ENCODE data around the gene NCKAP5. TPM values are rescaled to one million over a fixed set of nuclear protein-coding genes. Genes with fewer than 3 reads are reported as not detected.
A peak's percentile ranks its signal among the peaks of the same experiment; 100 is the strongest.

Gene NCKAP5
- total and polyA plus RNA-seq, 2 of the 8 experiments (the other 6 are each of a cell fraction or from before 2014, with no cell fraction given), result 0.27 to 0.86 TPM

- Histone ChIP-seq H4K20me1 (replicated peaks in 1 of 2; ENCODE audit: control insufficient read depth in 1 of 2, insufficient read depth in 2 of 2, low read length in 2 of 2) (no peaks in the 10 kb centered on the region), H4K8ac (ENCODE audit: extremely low read depth, insufficient read depth, low read length) (no peak overlapping the region), H2AK5ac (ENCODE audit: low read depth, low read length) (no peak overlapping the region), H2AFZ (ENCODE audit: low read length) (no peak overlapping the region), H3K56ac (replicated peaks; ENCODE audit: insufficient read length, low read depth, low read length) (no peak overlapping the region), H3K14ac (ENCODE audit: insufficient read length) (no peak overlapping the region), H3K9ac (replicated peaks in 1 of 4; ENCODE audit: extremely low read depth in 1 of 4, low read depth in 3 of 4, low read length in 3 of 4) (no peak overlapping the region), H4K91ac (replicated peaks; ENCODE audit: insufficient read length, low read length) (no peak overlapping the region), H3K23me2 (ENCODE audit: low read depth, low read length) (no peaks in the 10 kb centered on the region), H3K23ac (ENCODE audit: insufficient read length) (no peak overlapping the region), H3K36me3 (ENCODE audit: control insufficient read depth in 2 of 4, insufficient read depth in 4 of 4, low read length in 3 of 4) (no peaks in the 10 kb centered on the region), H2BK15ac (ENCODE audit: low read length) (no peak overlapping the region), H3K4ac (replicated peaks; ENCODE audit: insufficient read length, low read depth, low read length) (no peak overlapping the region), H4K5ac (ENCODE audit: insufficient read length, low read depth, low read length) (no peak overlapping the region), H3K79me2 (ENCODE audit: control insufficient read depth in 1 of 2, insufficient read depth in 2 of 2, low read length in 2 of 2) (no peaks in the 10 kb centered on the region), H2BK5ac (ENCODE audit: low read depth, low read length) (no peak overlapping the region), H2BK120ac (replicated peaks; ENCODE audit: low read depth, low read length) (no peak overlapping the region), H2BK12ac (ENCODE audit: low read depth, low read length) (no peak overlapping the region), H3K9me3 (ENCODE audit: insufficient read depth in 2 of 2, low read depth in 1 of 2, low read length in 1 of 2) (peaks cover 5 to 8% of the 10 kb centered on the region in 2 experiments; a peak in 3 of 4 replicates), H3K18ac (ENCODE audit: extremely low read depth, low read length) (no peak overlapping the region), H3K27me3 (replicated peaks in 1 of 4; ENCODE audit: control insufficient read depth in 3 of 4, extremely low read depth in 1 of 4, insufficient read depth in 3 of 4, low read length in 3 of 4) (no peaks in the 10 kb centered on the region), H2BK20ac (ENCODE audit: low read length) (no peak overlapping the region), H3K4me3 (ENCODE audit: extremely low read depth in 1 of 4, insufficient read depth in 2 of 4, low read depth in 3 of 4, low read length in 4 of 4) (no peak overlapping the region), H3K27ac (ENCODE audit: low read depth, low read length) (no peak overlapping the region), H3K4me1 (replicated peaks in 1 of 4; ENCODE audit: control insufficient read depth in 3 of 4, insufficient read depth in 4 of 4, low read length in 3 of 4) (no peaks in the 10 kb centered on the region), H3K79me1 (ENCODE audit: low read depth, low read length) (no peaks in the 10 kb centered on the region), H3K4me2 (ENCODE audit: insufficient read depth in 1 of 2, low read depth in 2 of 2, low read length in 2 of 2) (no peak overlapping the region)
- FAIRE-seq (no peak), DNase-seq (ENCODE audit: low read depth in 1 of 2, low spot score in 2 of 2) (peak in 1 of 2 experiments; percentile 46)
- 0 out of 2 replicates have a peak, but pooled peaks have one; percentile 15 for TF ChIP-seq TEAD4 (IDR thresholded peaks at IDR 0.05; ENCODE audit: low read depth, low read length)
- no peak for TF ChIP-seq EGR1 (IDR thresholded peaks at IDR 0.05; ENCODE audit: borderline replicate concordance, low read depth, low read length)
- TF ChIP-seq EP300 (IDR thresholded peaks at IDR 0.05; ENCODE audit: borderline replicate concordance in 1 of 2, low read depth in 2 of 2, low read length in 2 of 2), result peak in 1 of 2 experiments; percentile 94; a peak in 1 of 3 replicates
- ChIA-PET POLR2A (ENCODE audit: partially characterized antibody) (no interaction called here), CTCF (ENCODE audit: partially characterized antibody) (no interaction called here)
- 87% methylated on average over 5 of the region's 5 CpGs; no CpG with 5 or more reads in 1 of the 2 experiments for WGBS, 2 experiments (ENCODE audit: extremely low coverage in 1 of 2, insufficient coverage in 1 of 2, insufficient read length in 1 of 2, insufficient replicate concordance in 2 of 2, low coverage in 1 of 2, low lambda C conversion rate in 2 of 2, missing lambda C conversion rate in 1 of 2)
Observed at GRCh38 chr2:133004623-133005022, 563.6 kb downstream of the NCKAP5 start.
